ENCODE measurements around the gene GLYATL1B. TPM values are rescaled to one million over a fixed set of nuclear protein-coding genes. Genes with fewer than 3 reads are reported as not detected.
"Not testable (repeated sequence)": the region's sequence is repeated elsewhere in the genome, so short reads cannot be mapped to it uniquely, and the experiment has no call there.

GLYATL1B gene
- total RNA-seq (2021; fragmentation: NEBNext Ultra II Directional; extraction: Animal tissue kit (Norgen Biotek cat#: 25700)) = not detected
- long read RNA-seq = 0 reads

DNA sequence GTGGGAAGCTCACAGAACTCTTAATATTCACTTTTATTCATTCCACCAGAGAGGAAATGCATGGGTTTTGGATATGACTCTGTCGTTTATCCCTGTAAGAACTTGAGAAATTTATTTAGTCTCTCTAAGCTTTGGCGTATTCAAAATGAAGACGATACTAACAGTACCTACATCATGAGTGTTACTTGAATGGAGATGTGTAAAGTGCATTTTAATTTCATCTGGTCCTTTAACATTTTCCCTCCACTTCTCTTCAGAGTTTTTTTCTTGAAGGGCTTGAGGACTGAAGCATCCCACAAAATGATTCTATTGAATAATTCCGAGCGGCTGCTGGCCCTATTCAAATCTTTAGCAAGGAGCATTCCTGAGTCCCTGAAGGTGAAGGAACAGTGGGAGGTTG is at the start of gene GLYATL1B:
TSS of gene GLYATL1B (plus strand) at position 301 of the 400 bp plus-strand sequence. CDS start at position 301, 0 bp downstream.
- H3K4me3 Mint-ChIP-seq; H3K9me3 Mint-ChIP-seq; H3K36me3 Mint-ChIP-seq (ENCODE audit: low read depth); H3K27ac Mint-ChIP-seq; H3K4me1 Mint-ChIP-seq (ENCODE audit: low read depth); DNase-seq: not testable (repeated sequence)
- peaks cover 15% of the 10 kb centered on the region for H3K27me3 Mint-ChIP-seq (ENCODE audit: insufficient read depth)

DNA sequence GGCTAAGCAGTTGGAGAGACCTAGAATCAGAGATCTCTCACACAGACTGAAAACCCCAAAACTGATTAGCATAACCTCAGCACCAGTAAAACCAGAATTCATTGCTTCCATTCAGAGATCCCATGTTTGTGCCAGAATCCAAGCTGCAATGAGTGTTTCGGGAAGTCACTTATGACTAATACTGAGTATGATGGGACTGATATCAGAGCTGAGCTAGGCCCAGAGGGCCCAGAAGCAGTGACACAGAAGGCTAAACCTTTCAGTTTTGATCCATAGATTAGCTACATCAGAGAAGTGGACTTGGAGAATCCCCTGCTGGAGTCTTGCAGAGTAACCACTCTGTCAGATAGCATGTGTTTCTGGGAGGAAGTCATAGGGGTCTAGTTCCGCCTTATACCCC is 49.6 kb upstream of the GLYATL1B start:
- not testable (repeated sequence) for H3K36me3 Mint-ChIP-seq (ENCODE audit: low read depth); H3K4me3 Mint-ChIP-seq; DNase-seq; H3K9me3 Mint-ChIP-seq; H3K4me1 Mint-ChIP-seq (ENCODE audit: low read depth); H3K27ac Mint-ChIP-seq; H3K27me3 Mint-ChIP-seq (ENCODE audit: insufficient read depth)

- not testable (repeated sequence) for H3K9me3 Mint-ChIP-seq
These were observed 48.7 kb upstream of the GLYATL1B start for GRCh38 chr11:59037434-59037833.

DNA sequence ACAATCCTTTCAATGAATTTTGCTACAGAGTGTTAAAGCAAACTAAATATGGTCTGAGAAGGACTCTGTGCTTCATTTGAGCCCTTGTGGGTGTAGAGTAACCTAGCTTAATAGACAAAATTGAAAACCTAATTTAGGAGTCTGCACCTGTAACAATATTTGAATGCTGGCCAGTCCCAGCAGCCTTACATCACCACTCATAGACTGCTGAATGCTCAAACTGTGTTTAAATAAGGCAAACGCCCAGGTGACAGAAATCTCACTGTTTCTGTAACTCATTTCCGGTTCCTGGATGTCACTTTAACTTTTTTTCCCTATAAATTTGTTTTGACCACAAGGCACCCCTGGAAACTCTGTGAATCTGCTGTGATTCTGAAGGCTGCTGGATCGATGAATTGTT is 45.5 kb upstream of the GLYATL1B start:
- H3K27me3 Mint-ChIP-seq (ENCODE audit: insufficient read depth) = peaks cover 4% of the 10 kb centered on the region; the same call in 1 of the 2 replicates
- TF ChIP-seq, protein P1, sequence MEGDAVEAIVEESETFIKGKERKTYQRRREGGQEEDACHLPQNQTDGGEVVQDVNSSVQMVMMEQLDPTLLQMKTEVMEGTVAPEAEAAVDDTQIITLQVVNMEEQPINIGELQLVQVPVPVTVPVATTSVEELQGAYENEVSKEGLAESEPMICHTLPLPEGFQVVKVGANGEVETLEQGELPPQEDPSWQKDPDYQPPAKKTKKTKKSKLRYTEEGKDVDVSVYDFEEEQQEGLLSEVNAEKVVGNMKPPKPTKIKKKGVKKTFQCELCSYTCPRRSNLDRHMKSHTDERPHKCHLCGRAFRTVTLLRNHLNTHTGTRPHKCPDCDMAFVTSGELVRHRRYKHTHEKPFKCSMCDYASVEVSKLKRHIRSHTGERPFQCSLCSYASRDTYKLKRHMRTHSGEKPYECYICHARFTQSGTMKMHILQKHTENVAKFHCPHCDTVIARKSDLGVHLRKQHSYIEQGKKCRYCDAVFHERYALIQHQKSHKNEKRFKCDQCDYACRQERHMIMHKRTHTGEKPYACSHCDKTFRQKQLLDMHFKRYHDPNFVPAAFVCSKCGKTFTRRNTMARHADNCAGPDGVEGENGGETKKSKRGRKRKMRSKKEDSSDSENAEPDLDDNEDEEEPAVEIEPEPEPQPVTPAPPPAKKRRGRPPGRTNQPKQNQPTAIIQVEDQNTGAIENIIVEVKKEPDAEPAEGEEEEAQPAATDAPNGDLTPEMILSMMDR (IDR thresholded peaks at IDR 0.05) = no peak
- no peaks in the 10 kb centered on the region; the same call in 1 of the 2 replicates for H3K4me1 Mint-ChIP-seq (ENCODE audit: low read depth)
- H3K27ac Mint-ChIP-seq = no peak overlapping the region
- H3K4me3 Mint-ChIP-seq = no peak overlapping the region
- H3K36me3 Mint-ChIP-seq (ENCODE audit: low read depth) = no peaks in the 10 kb centered on the region
- no peaks in the 10 kb centered on the region for H3K9me3 Mint-ChIP-seq
- no peak for DNase-seq

More at GRCh38 chr11:59037434-59037833, 48.7 kb upstream of the GLYATL1B start:
- not testable (repeated sequence) for DNase-seq; H3K4me1 Mint-ChIP-seq (ENCODE audit: low read depth); H3K4me3 Mint-ChIP-seq; H3K27me3 Mint-ChIP-seq (ENCODE audit: insufficient read depth); H3K27ac Mint-ChIP-seq; H3K36me3 Mint-ChIP-seq (ENCODE audit: low read depth)

- DNase-seq; H3K27ac Mint-ChIP-seq; H3K9me3 Mint-ChIP-seq; H3K36me3 Mint-ChIP-seq (ENCODE audit: low read depth); H3K4me3 Mint-ChIP-seq; H3K4me1 Mint-ChIP-seq (ENCODE audit: low read depth): not testable (repeated sequence)
- H3K27me3 Mint-ChIP-seq (ENCODE audit: insufficient read depth) = peaks cover 14% of the 10 kb centered on the region
These were observed 34.7 kb upstream of the GLYATL1B start for GRCh38 chr11:59051383-59051782.

GRCh38 chr11:59052355-59052754 is 33.8 kb upstream of the GLYATL1B start:
- not testable (repeated sequence) for H3K27ac Mint-ChIP-seq; H3K4me1 Mint-ChIP-seq (ENCODE audit: low read depth); DNase-seq; H3K36me3 Mint-ChIP-seq (ENCODE audit: low read depth); H3K4me3 Mint-ChIP-seq; H3K9me3 Mint-ChIP-seq
- peaks cover 18% of the 10 kb centered on the region for H3K27me3 Mint-ChIP-seq (ENCODE audit: insufficient read depth)

GRCh38 chr11:59053387-59053786 is 32.7 kb upstream of the GLYATL1B start:
- Mint-ChIP-seq H3K27ac (no peak overlapping the region), H3K4me1 (ENCODE audit: low read depth) (peaks cover 6% of the 10 kb centered on the region; the same call in 1 of the 2 replicates), H3K36me3 (ENCODE audit: low read depth) (no peaks in the 10 kb centered on the region), H3K9me3 (no peaks in the 10 kb centered on the region), H3K27me3 (ENCODE audit: insufficient read depth) (peaks cover 15% of the 10 kb centered on the region), H3K4me3 (no peak overlapping the region)
- TF ChIP-seq, protein P1 (IDR thresholded peaks at IDR 0.05) = peak; percentile 91
- peak; percentile 43 for DNase-seq

DNA sequence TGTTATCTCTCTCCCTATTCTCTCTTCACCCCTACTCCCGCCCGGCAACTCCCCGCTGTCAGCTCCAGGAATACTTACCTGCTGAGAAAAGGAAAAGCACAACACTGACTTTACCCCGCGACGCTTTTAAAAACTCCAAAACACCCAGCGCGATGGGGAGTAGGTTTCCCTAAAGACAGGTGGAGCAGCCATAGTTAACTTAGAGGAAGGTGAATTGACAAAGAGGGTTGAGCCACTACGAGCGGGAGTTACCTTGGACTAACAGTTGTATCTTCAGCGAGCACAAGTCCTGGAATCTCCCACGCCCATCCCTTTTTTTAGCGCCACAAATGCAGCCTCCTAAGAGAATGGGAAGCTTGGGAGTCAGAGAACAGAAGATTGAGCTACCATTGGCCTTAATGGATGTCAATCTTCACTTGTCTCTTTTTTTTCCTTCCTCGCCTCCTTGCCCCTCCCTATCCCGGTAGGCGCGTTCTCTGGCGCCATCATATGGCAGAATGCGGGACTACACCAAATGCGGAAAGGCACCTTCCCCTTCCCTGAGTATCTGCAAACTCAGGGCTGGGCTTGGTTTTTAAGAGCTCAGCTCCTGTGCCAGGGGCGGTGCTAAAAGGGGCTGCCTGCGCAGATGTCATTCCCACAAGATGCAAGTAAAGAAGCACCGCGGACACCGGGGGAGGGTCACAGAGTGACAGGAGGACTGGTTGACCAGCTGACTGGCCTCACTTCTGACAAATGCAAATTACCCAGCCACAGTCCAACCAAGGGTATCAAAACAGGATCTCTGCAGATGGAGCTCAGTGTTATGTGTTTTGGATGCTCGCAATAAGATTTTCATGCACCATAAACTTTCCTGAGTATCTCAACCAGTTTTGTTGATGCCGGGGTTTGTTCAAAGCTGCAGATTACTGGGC is 27.7 kb upstream of the GLYATL1B start:
- Mint-ChIP-seq H3K27me3 (ENCODE audit: insufficient read depth) (peaks cover 33% of the 10 kb centered on the region), H3K4me3 (peak overlapping the region; percentile 78)
- not testable (repeated sequence) for H3K36me3 Mint-ChIP-seq (ENCODE audit: low read depth); H3K4me1 Mint-ChIP-seq (ENCODE audit: low read depth); H3K9me3 Mint-ChIP-seq; H3K27ac Mint-ChIP-seq
- TF ChIP-seq, protein P1 (IDR thresholded peaks at IDR 0.05) = peak; percentile 86
- peak; percentile 88 for DNase-seq

DNA sequence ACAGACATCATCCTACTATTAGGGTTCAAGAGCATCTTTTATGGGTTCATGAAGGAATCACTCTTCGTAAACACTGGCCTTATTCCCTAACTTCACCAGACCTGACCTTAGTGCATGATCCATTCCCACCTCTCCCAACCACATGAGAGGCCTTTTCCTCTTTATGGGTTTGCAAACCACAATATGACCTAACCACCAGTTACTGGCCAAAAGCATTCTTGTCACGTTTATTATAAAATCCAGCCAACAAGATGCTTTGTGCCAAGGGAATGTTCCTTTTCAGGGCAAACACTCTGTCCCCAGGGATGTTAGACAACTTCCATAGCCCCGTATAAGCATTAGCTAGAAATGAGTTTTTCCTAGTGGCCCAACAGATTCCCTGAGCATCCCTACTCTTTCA is 26.0 kb upstream of the GLYATL1B start:
- not testable (repeated sequence) for H3K36me3 Mint-ChIP-seq (ENCODE audit: low read depth); H3K4me1 Mint-ChIP-seq (ENCODE audit: low read depth); H3K27ac Mint-ChIP-seq; H3K4me3 Mint-ChIP-seq; DNase-seq; H3K9me3 Mint-ChIP-seq
- peaks cover 41% of the 10 kb centered on the region for H3K27me3 Mint-ChIP-seq (ENCODE audit: insufficient read depth)

All from HFFc6 (cell line).